WTC11 (cell line): ENCODE results near the gene CFAP74.

Experiments
- KAT7 ChIP-seq: sonication (generic); formaldehyde crosslinking; IDR thresholded peaks from 2 replicates; pipeline ENCODE4 v1.8.1; 2023; ENCODE audit warnings: missing genetic modification reagents, mild to moderate bottlenecking, borderline replicate concordance
- MYBL2 ChIP-seq: sonication (generic); formaldehyde crosslinking; IDR thresholded peaks from 2 replicates; pipeline ENCODE4 v1.8.1; 2023; ENCODE audit warnings: mild to moderate bottlenecking, moderate library complexity, missing genetic modification reagents
- SMAD3 ChIP-seq: sonication (generic); formaldehyde crosslinking; IDR thresholded peaks from 2 replicates; pipeline ENCODE4 v1.8.0; 2022; ENCODE audit warnings: missing genetic modification reagents, mild to moderate bottlenecking, borderline replicate concordance
- TF ChIP-seq, protein P1 (sequence below): fragments of 200-600 bp; IDR thresholded peaks from 2 replicates; pipeline ENCODE4 v1.8.0; 2022; ENCODE audit warnings: antibody characterized with exemption
- TF ChIP-seq, protein P2 (sequence below): sonication (generic); formaldehyde crosslinking; IDR thresholded peaks from 2 replicates; pipeline ENCODE4 v1.8.1; 2023; ENCODE audit warnings: mild to moderate bottlenecking, missing genetic modification reagents, moderate library complexity

DNA sequence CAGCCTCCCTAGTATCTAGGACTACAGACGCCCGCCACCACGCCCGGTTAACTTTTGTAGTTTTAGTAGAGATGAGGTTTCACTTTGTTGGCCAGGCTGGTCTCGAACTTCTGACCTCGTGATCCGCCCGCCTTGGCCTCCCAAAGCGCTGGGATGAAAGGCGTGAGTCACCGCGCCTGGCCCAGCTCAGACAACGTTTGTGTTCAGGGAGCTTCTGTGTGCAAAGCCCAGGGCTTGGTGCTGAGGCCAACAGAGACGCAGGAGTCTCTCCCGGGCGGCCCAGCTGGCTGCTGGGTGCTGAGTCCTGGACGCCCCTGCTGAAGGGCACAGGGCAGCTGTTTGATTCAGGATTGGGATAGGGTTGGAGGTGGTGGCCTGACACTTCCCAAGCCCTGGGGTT is 49.6 kb upstream of the CFAP74 start:
- TF ChIP-seq, protein P1, sequence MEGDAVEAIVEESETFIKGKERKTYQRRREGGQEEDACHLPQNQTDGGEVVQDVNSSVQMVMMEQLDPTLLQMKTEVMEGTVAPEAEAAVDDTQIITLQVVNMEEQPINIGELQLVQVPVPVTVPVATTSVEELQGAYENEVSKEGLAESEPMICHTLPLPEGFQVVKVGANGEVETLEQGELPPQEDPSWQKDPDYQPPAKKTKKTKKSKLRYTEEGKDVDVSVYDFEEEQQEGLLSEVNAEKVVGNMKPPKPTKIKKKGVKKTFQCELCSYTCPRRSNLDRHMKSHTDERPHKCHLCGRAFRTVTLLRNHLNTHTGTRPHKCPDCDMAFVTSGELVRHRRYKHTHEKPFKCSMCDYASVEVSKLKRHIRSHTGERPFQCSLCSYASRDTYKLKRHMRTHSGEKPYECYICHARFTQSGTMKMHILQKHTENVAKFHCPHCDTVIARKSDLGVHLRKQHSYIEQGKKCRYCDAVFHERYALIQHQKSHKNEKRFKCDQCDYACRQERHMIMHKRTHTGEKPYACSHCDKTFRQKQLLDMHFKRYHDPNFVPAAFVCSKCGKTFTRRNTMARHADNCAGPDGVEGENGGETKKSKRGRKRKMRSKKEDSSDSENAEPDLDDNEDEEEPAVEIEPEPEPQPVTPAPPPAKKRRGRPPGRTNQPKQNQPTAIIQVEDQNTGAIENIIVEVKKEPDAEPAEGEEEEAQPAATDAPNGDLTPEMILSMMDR, result no peak
- TF ChIP-seq KAT7 (CRISPR knock-in tag), result no peak
- TF ChIP-seq, protein P2, sequence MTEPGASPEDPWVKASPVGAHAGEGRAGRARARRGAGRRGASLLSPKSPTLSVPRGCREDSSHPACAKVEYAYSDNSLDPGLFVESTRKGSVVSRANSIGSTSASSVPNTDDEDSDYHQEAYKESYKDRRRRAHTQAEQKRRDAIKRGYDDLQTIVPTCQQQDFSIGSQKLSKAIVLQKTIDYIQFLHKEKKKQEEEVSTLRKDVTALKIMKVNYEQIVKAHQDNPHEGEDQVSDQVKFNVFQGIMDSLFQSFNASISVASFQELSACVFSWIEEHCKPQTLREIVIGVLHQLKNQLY, result no peak
- no peak for TF ChIP-seq MYBL2 (CRISPR knock-in tag)
- no peak for TF ChIP-seq SMAD3 (CRISPR knock-in tag)
